ENCODE data around the gene COPS3.
"Not testable (repeated sequence)": the region's sequence is repeated elsewhere in the genome, so short reads cannot be mapped to it uniquely, and the experiment has no call there.

The COPS3 gene

GRCh38 chr17:17303847-17304490 lies 22.9 kb upstream of the COPS3 start:
- Histone ChIP-seq H3K9me3 (ENCODE audit: control insufficient read depth, low read length) (no peaks in the 10 kb centered on the region), H3K27ac (ENCODE audit: low read length, poor library complexity, severe bottlenecking) (no peak overlapping the region), H2AK5ac (ENCODE audit: low read length, severe bottlenecking) (no peak overlapping the region), H3K14ac (ENCODE audit: low read length in 2 of 2) (no peak overlapping the region), H2BK15ac (ENCODE audit: low read depth, poor library complexity, severe bottlenecking) (no peak overlapping the region), H2BK12ac (ENCODE audit: low read length in 2 of 2) (no peak overlapping the region), H3K36me3 (ENCODE audit: control insufficient read depth in 1 of 2, insufficient read depth in 2 of 2, low read depth in 1 of 2, low read length in 2 of 2) (no peaks in the 10 kb centered on the region), H2BK120ac (ENCODE audit: low read depth, low read length) (no peak overlapping the region), H2AFZ (ENCODE audit: low read depth, low read length) (peak overlapping the region; percentile 81), H3K79me1 (replicated peaks; ENCODE audit: low read length, poor library complexity, severe bottlenecking) (no peaks in the 10 kb centered on the region), H4K8ac (ENCODE audit: low read length) (peak overlapping the region; percentile 47), H3K4me1 (ENCODE audit: control insufficient read depth, insufficient read depth, low read depth, low read length) (peaks cover 14% of the 10 kb centered on the region), H3K4me2 (ENCODE audit: low read length, poor library complexity, severe bottlenecking) (peak overlapping the region; percentile 99), H3K4me3 (ENCODE audit: insufficient read depth in 1 of 2, low read depth in 1 of 2, low read length in 2 of 2) (peak overlapping the region; percentile 82 to 90), H3K27me3 (ENCODE audit: control insufficient read depth in 1 of 2, insufficient read depth in 1 of 2, low read length in 2 of 2) (peaks cover 0 to 5% of the 10 kb centered on the region in 2 experiments), H4K91ac (ENCODE audit: low read length) (no peak overlapping the region), H3K9ac (ENCODE audit: low read length) (peak overlapping the region; percentile 81), H3K18ac (ENCODE audit: low read depth in 1 of 2, low read length in 2 of 2) (peak overlapping the region in 1 of 2 experiments; percentile 87), H3K4ac (ENCODE audit: low read depth in 1 of 2, low read length in 2 of 2) (peak overlapping the region in 1 of 2 experiments; percentile 77), H3K23ac (ENCODE audit: low read length in 2 of 2) (no peak overlapping the region), H2BK5ac (ENCODE audit: low read depth, low read length, poor library complexity, severe bottlenecking) (no peak overlapping the region)
- no peak for DNase-seq
- 27% methylated on average over 20 of the region's 21 CpGs for WGBS

DNA sequence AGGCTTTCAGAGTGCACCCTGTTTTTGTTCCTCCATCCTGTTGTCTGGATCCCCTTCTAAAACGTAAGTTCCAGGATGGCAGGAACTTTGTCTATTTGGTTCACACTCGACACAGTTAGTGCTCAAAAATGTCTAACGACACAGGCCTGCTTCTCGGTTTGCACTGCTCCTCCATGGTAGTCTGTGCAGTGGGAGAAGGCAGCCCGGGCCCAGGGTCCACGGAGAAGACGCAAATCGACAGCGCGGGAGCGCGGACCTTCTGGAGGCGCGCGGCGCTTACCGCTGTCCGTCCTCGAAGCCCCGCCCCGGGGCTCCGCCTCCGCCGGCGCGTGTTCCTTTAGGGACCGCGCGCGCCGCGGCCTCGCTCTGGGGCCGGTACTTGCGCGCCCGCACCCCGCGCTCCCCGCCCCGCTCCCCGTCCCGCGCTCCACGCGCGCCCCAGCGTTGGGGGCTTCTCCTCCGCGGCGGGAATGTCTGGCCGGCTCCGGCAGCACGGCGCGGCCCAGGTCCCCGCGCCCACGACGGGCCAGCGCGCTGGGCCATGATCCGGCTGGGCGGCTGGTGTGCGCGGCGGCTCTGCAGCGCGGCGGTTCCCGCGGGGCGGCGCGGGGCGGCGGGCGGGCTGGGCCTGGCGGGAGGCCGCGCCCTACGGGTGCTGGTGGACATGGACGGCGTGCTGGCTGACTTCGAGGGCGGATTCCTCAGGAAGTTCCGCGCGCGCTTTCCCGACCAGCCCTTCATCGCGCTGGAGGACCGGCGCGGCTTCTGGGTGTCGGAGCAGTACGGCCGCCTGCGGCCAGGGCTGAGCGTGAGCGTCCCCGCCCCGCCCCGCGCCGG lies 22.2 kb upstream of the COPS3 start, which contains the start of gene NT5M:
Gene NT5M, plus strand, starts transcription at position 364 of the 837 bp plus-strand sequence. Its CDS starts 178 bp downstream, at position 542.
- peaks cover 0 to 5% of the 10 kb centered on the region in 2 experiments for H3K27me3 ChIP-seq (ENCODE audit: control insufficient read depth in 1 of 2, insufficient read depth in 1 of 2, low read length in 2 of 2)
- peak; percentile 71 for DNase-seq
- peak within 1 kb of the TSS in 1 of 2 experiments; percentile 77 for H3K4ac ChIP-seq (ENCODE audit: low read depth in 1 of 2, low read length in 2 of 2)
- H3K9me3 ChIP-seq (ENCODE audit: control insufficient read depth, low read length): no peaks in the 10 kb centered on the region
- peak within 1 kb of the TSS; percentile 81 for H3K9ac ChIP-seq (ENCODE audit: low read length)
- peak within 1 kb of the TSS; percentile 87 to 89 for H3K18ac ChIP-seq (ENCODE audit: low read depth in 1 of 2, low read length in 2 of 2)
- H3K4me2 ChIP-seq (ENCODE audit: low read length, poor library complexity, severe bottlenecking): peak within 1 kb of the TSS; percentile 99
- H2BK15ac ChIP-seq (ENCODE audit: low read depth, poor library complexity, severe bottlenecking): peak within 1 kb of the TSS; percentile 48
- no peak within 1 kb of the TSS for H2AK5ac ChIP-seq (ENCODE audit: low read length, severe bottlenecking)
- H3K4me3 ChIP-seq (ENCODE audit: insufficient read depth in 1 of 2, low read depth in 1 of 2, low read length in 2 of 2): peak within 1 kb of the TSS; percentile 82 to 90
- peaks cover 14% of the 10 kb centered on the region for H3K4me1 ChIP-seq (ENCODE audit: control insufficient read depth, insufficient read depth, low read depth, low read length)
- H2BK5ac ChIP-seq (ENCODE audit: low read depth, low read length, poor library complexity, severe bottlenecking): no peak within 1 kb of the TSS
- H2BK12ac ChIP-seq (ENCODE audit: low read length in 2 of 2): peak within 1 kb of the TSS in 1 of 2 experiments; percentile 47
- H2BK120ac ChIP-seq (ENCODE audit: low read depth, low read length): no peak within 1 kb of the TSS
- WGBS: under 1% methylated on average over 82 of the region's 107 CpGs
- H4K8ac ChIP-seq (ENCODE audit: low read length): peak within 1 kb of the TSS; percentile 96
- H3K79me1 ChIP-seq (replicated peaks; ENCODE audit: low read length, poor library complexity, severe bottlenecking): no peaks in the 10 kb centered on the region
- H3K27ac ChIP-seq (ENCODE audit: low read length, poor library complexity, severe bottlenecking): peak within 1 kb of the TSS; percentile 25
- H3K36me3 ChIP-seq (ENCODE audit: control insufficient read depth in 1 of 2, insufficient read depth in 2 of 2, low read depth in 1 of 2, low read length in 2 of 2): no peaks in the 10 kb centered on the region
- H2AFZ ChIP-seq (ENCODE audit: low read depth, low read length): peak within 1 kb of the TSS; percentile 81
- H3K23ac ChIP-seq (ENCODE audit: low read length in 2 of 2): no peak within 1 kb of the TSS
- no peak within 1 kb of the TSS for H4K91ac ChIP-seq (ENCODE audit: low read length)
- peak within 1 kb of the TSS in 1 of 2 experiments; percentile 14 for H3K14ac ChIP-seq (ENCODE audit: low read length in 2 of 2)

DNA sequence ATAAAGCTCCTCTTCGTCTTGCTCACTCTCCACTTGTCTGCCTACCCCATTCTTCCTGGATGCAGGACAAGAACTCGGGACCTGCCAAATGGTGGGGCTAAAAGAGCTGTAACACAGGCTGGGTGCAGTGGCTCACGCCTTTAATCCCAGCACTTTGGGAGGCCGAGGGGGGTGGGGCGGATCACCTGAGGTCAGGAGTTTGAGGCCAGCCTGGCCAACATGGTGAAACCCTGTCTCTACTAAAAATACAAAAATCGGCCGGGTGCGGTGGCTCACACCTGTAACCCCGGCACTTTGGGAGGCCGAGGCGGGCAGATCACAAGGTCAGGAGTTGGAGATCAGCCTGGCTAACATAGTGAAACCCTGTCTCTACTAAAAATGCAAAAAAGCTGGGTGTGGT lies 20.6 kb upstream of the COPS3 start:
- H3K4me2 ChIP-seq (ENCODE audit: low read length, poor library complexity, severe bottlenecking); H2BK5ac ChIP-seq (ENCODE audit: low read depth, low read length, poor library complexity, severe bottlenecking); H3K36me3 ChIP-seq (ENCODE audit: control insufficient read depth in 1 of 2, insufficient read depth in 2 of 2, low read depth in 1 of 2, low read length in 2 of 2); H2BK120ac ChIP-seq (ENCODE audit: low read depth, low read length); H4K91ac ChIP-seq (ENCODE audit: low read length); H4K8ac ChIP-seq (ENCODE audit: low read length); H3K9me3 ChIP-seq (ENCODE audit: control insufficient read depth, low read length); H3K18ac ChIP-seq (ENCODE audit: low read depth in 1 of 2, low read length in 2 of 2); H3K9ac ChIP-seq (ENCODE audit: low read length); H3K4me3 ChIP-seq (ENCODE audit: insufficient read depth in 1 of 2, low read depth in 1 of 2, low read length in 2 of 2); H3K14ac ChIP-seq (ENCODE audit: low read length in 2 of 2); H2BK12ac ChIP-seq (ENCODE audit: low read length in 2 of 2); H3K23ac ChIP-seq (ENCODE audit: low read length in 2 of 2); H2BK15ac ChIP-seq (ENCODE audit: low read depth, poor library complexity, severe bottlenecking); DNase-seq; H3K79me1 ChIP-seq (replicated peaks; ENCODE audit: low read length, poor library complexity, severe bottlenecking); H2AK5ac ChIP-seq (ENCODE audit: low read length, severe bottlenecking); H3K27me3 ChIP-seq (ENCODE audit: control insufficient read depth in 1 of 2, insufficient read depth in 1 of 2, low read length in 2 of 2); H2AFZ ChIP-seq (ENCODE audit: low read depth, low read length); H3K27ac ChIP-seq (ENCODE audit: low read length, poor library complexity, severe bottlenecking): not testable (repeated sequence)
- peak overlapping the region in 1 of 2 experiments; percentile 71 for H3K4ac ChIP-seq (ENCODE audit: low read depth in 1 of 2, low read length in 2 of 2)
- WGBS: 98% methylated on average over 11 of the region's 11 CpGs
- peaks cover 14% of the 10 kb centered on the region for H3K4me1 ChIP-seq (ENCODE audit: control insufficient read depth, insufficient read depth, low read depth, low read length)

All from mesenchymal stem cell (in vitro differentiated cells and primary cell).